PC-3 (cell line): Measurements from ENCODE around the gene SELENOP.

Experiments used
- CTCF ChIP-seq: fragments of 300-600 bp; sonication (generic); conservative IDR thresholded peaks from 2 replicates; pipeline ENCODE4 v1.5.1; 2017; ENCODE audit warnings: antibody characterized with exemption, low read depth, mild to moderate bottlenecking, low read length
- EZH2 ChIP-seq: fragments of 300-600 bp; sonication (generic); IDR thresholded peaks from one replicate; pipeline ENCODE4 v1.6.1; 2017; ENCODE audit warnings: antibody characterized with exemption, mild to moderate bottlenecking, low read length; ENCODE audit not compliant: unreplicated experiment
- EZH2phosphoT487 ChIP-seq: fragments of 300-600 bp; sonication (generic); IDR thresholded peaks from 2 replicates; pipeline ENCODE4 v1.6.1; 2018; ENCODE audit warnings: mild to moderate bottlenecking, antibody characterized with exemption, low read length, borderline replicate concordance

GRCh38 chr5:42825422-42826148 lies 13.9 kb upstream of the SELENOP start:
- TF ChIP-seq EZH2 (no peak), CTCF (no peak), EZH2phosphoT487 (no peak)
